DND-41 (cell line): ENCODE data around the gene GPR160.

Source experiments
- ATAC-seq: fragments of 200-7000 bp; cut with Tn5 transposase; 3 replicates; pipeline ENCODE4 v1.9.1; 2021; ENCODE audit warnings: low read depth; ENCODE audit not compliant: insufficient read depth
- DNase-seq: peaks from one replicate; pipeline ENCODE4 v3.0.0-alpha.2; 2020
- H2AFZ ChIP-seq: 2 replicates; pipeline ENCODE4 v1.6.0; 2012; ENCODE audit warnings: low read depth, low read length
- H3K27ac ChIP-seq: 2 replicates; pipeline ENCODE4 v1.5.1; 2012; ENCODE audit warnings: low read length, inconsistent platforms
- H3K27me3 ChIP-seq: fragments of 200-600 bp; sonication (generic); 2 replicates; pipeline ENCODE4 v1.6.0; 2012; ENCODE audit warnings: low read length, mild to moderate bottlenecking, inconsistent platforms; ENCODE audit not compliant: insufficient read depth, poor library complexity
- H3K36me3 ChIP-seq: 2 replicates; pipeline ENCODE4 v1.5.1; 2012; ENCODE audit warnings: low read length, inconsistent platforms; ENCODE audit not compliant: insufficient read depth
- H3K4me1 ChIP-seq: 2 replicates; pipeline ENCODE4 v1.5.1; 2012; ENCODE audit warnings: mild to moderate bottlenecking, low read length; ENCODE audit not compliant: insufficient read depth
- H3K4me2 ChIP-seq: 2 replicates; pipeline ENCODE4 v1.6.0; 2012; ENCODE audit warnings: mild to moderate bottlenecking, moderate library complexity, low read length, inconsistent platforms; ENCODE audit not compliant: insufficient read depth
- H3K4me3 ChIP-seq, 2 experiments: fragments of 200-600 bp in 1 of 2; shearing (Covaris generic) in 1 of 2; 2 replicates each; pipeline ENCODE4 v1.5.1; 2012 to 2016; ENCODE audit warnings: inconsistent platforms in 2 of 2, low read length in 2 of 2, mild to moderate bottlenecking in 2 of 2, low read depth in 1 of 2, moderate library complexity in 1 of 2
- H3K79me2 ChIP-seq: 2 replicates; pipeline ENCODE4 v1.6.0; 2012; ENCODE audit warnings: low read length, inconsistent platforms; ENCODE audit not compliant: insufficient read depth
- H3K9ac ChIP-seq: 2 replicates; pipeline ENCODE4 v1.6.0; 2012; ENCODE audit warnings: low read depth, mild to moderate bottlenecking, inconsistent platforms, low read length, moderate library complexity
- H3K9me3 ChIP-seq: 2 replicates; pipeline ENCODE4 v1.5.1; 2012; ENCODE audit warnings: low read length, moderate library complexity, mild to moderate bottlenecking, inconsistent platforms; ENCODE audit not compliant: insufficient read depth, severe bottlenecking
- H4K20me1 ChIP-seq: 2 replicates; pipeline ENCODE4 v1.6.0; 2012; ENCODE audit warnings: low read length; ENCODE audit not compliant: insufficient read depth
- EZH2 ChIP-seq: IDR thresholded peaks from 3 replicates; pipeline ENCODE4 v1.6.1; 2012; ENCODE audit warnings: borderline replicate concordance, low read depth, mild to moderate bottlenecking, moderate library complexity, low read length, inconsistent platforms; ENCODE audit not compliant: severe bottlenecking
- TF ChIP-seq, protein P1 (sequence below): IDR thresholded peaks from 2 replicates; pipeline ENCODE4 v1.5.1; 2012; ENCODE audit warnings: borderline replicate concordance, low read length, moderate library complexity, mild to moderate bottlenecking; ENCODE audit not compliant: poor library complexity, severe bottlenecking; ENCODE audit errors: extremely low read depth

The GPR160 gene

DNA sequence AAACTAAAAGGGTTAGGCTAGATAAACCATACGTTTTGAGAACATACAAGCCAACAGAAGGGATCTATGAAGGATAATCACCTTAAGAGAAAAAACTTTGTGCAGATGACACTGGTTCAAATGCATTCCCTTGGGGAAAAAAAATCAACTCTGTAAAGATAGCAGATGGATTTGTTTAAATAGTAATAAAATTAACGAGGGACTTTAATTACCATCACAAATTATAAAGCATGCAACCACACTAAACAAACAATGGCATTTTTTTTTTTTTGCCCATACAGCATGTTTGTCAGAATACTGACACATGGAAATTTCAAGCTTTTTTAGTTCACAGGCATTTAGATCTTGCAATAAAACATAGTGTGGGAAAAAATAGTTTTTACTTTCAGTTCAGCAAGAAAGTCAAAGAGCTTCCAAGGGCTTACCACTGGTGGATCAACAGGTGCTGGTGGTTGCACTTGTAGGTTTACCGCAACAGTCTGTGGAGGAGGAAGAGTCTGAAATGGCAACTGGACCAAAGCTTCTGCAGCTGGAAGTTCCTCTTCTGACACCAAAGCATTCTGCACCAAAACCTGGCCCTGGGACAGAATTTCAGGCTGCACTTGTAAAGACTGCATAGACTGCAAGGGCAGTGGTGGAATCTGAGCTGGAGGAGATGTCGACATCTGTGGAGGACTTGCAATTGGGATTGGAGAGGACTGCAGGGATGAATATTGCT is 90.6 kb downstream of the GPR160 start:
- no peaks in the 10 kb centered on the region; the same call in 1 of the 2 replicates for H4K20me1 ChIP-seq
- H3K9ac ChIP-seq, result peak overlapping the region; percentile 46
- no peak for TF ChIP-seq EZH2
- TF ChIP-seq, protein P1, sequence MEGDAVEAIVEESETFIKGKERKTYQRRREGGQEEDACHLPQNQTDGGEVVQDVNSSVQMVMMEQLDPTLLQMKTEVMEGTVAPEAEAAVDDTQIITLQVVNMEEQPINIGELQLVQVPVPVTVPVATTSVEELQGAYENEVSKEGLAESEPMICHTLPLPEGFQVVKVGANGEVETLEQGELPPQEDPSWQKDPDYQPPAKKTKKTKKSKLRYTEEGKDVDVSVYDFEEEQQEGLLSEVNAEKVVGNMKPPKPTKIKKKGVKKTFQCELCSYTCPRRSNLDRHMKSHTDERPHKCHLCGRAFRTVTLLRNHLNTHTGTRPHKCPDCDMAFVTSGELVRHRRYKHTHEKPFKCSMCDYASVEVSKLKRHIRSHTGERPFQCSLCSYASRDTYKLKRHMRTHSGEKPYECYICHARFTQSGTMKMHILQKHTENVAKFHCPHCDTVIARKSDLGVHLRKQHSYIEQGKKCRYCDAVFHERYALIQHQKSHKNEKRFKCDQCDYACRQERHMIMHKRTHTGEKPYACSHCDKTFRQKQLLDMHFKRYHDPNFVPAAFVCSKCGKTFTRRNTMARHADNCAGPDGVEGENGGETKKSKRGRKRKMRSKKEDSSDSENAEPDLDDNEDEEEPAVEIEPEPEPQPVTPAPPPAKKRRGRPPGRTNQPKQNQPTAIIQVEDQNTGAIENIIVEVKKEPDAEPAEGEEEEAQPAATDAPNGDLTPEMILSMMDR, result no peak
- H3K27me3 ChIP-seq, result no peaks in the 10 kb centered on the region
- DNase-seq (peak; percentile 92), ATAC-seq (peak; percentile 89)
- H3K4me2 ChIP-seq, result peak overlapping the region; percentile 60
- peak overlapping the region; percentile 94 for H3K27ac ChIP-seq
- H3K79me2 ChIP-seq, result peaks cover 62% of the 10 kb centered on the region
- H2AFZ ChIP-seq, result no peak overlapping the region
- H3K4me1 ChIP-seq, result peaks cover 63% of the 10 kb centered on the region
- peak overlapping the region in 1 of 2 experiments; percentile 46; a peak in 2 of 4 replicates for H3K4me3 ChIP-seq
- H3K9me3 ChIP-seq, result peaks cover 7% of the 10 kb centered on the region
- H3K36me3 ChIP-seq, result peaks cover 37% of the 10 kb centered on the region

DNA sequence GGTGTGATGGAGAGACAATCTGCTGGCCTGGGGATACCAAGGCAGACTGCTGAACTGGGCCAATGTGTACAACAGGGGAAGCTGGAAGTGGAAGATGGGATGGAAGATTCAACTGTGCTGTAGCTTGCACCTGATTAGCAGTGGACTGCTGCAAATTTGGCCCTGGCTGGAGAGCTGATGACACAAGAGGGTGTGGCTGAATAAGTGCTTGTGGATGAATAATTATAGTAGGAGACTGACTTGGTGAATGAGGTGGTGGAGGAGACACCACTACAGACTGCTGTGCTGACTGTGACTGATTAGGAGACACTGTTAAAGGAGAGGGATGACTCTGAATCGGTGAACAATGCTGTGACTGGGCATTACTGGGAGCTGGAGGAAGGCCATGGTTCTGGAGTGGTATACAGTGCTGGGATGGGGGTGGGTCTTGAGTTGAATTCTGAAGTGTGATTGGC is 91.2 kb downstream of the GPR160 start:
- H3K4me2 ChIP-seq, result peak overlapping the region; percentile 60
- peak overlapping the region in 1 of 2 experiments; percentile 46; a peak in 2 of 4 replicates for H3K4me3 ChIP-seq
- no peak for TF ChIP-seq EZH2
- H3K36me3 ChIP-seq, result peaks cover 39% of the 10 kb centered on the region
- H3K4me1 ChIP-seq, result peaks cover 63% of the 10 kb centered on the region
- H3K9me3 ChIP-seq, result peaks cover 12% of the 10 kb centered on the region
- no peaks in the 10 kb centered on the region for H3K27me3 ChIP-seq
- peak overlapping the region; percentile 94 for H3K27ac ChIP-seq
- H4K20me1 ChIP-seq, result no peaks in the 10 kb centered on the region; the same call in 1 of the 2 replicates
- H3K9ac ChIP-seq, result peak overlapping the region; percentile 46
- H2AFZ ChIP-seq, result no peak overlapping the region
- ATAC-seq, result peak; percentile 59
- H3K79me2 ChIP-seq, result peaks cover 64% of the 10 kb centered on the region
- DNase-seq, result no peak

DNA sequence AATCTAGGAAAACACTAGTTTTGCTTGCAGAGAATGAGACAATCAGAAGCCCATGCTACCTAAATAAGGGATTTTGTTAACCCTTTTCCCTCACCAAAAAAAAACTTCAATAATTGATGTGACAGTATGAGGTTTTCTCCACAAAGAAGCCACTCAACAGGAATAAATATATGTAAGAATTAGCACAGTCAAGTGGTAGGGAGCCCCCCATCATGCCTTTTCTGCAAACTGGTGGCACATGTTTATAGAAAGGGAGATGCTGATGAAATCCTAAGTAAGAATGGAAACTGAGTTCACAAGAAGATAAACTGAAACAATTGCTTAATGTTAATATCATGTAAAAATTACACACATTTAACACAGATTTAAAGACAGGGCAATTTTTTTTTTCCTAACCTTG is 92.7 kb downstream of the GPR160 start:
- TF ChIP-seq, protein P1, result no peak
- no peak for TF ChIP-seq EZH2
- ATAC-seq (no peak), DNase-seq (peak; percentile 28)
- peak overlapping the region; percentile 46; the same call in 1 of the 2 replicates for H3K9ac ChIP-seq
- no peak overlapping the region for H2AFZ ChIP-seq
- peaks cover 12% of the 10 kb centered on the region for H3K9me3 ChIP-seq
- H3K4me3 ChIP-seq, result no peak overlapping the region
- peaks cover 63% of the 10 kb centered on the region for H3K4me1 ChIP-seq
- peak overlapping the region; percentile 94 for H3K27ac ChIP-seq
- peaks cover 62% of the 10 kb centered on the region for H3K79me2 ChIP-seq
- no peaks in the 10 kb centered on the region for H3K27me3 ChIP-seq
- H4K20me1 ChIP-seq, result no peaks in the 10 kb centered on the region; the same call in 1 of the 2 replicates
- H3K4me2 ChIP-seq, result no peak overlapping the region
- H3K36me3 ChIP-seq, result peaks cover 53% of the 10 kb centered on the region

DNA sequence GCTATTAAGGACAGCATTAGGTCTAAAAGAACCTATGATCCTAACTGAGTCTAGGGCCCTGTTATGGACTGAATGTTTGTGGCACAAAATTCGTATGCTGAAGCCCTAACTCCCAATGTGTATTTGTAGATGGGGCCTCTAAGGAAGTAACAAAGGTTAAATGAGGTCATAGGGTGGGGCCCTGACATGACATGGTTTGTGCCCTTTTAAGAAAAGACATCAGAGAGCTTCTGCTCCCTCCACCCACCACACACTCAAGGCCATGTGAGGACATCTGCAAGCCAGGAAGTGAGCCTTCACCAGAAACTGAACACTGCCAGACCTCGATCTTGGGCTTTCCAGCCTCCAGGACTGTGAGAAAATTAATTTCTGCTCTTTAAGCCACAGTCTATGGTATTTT is 94.5 kb downstream of the GPR160 start:
- peaks cover 54% of the 10 kb centered on the region for H3K4me1 ChIP-seq
- TF ChIP-seq, protein P1, result no peak
- TF ChIP-seq EZH2, result no peak
- H3K9ac ChIP-seq, result no peak overlapping the region
- H3K27ac ChIP-seq, result peak overlapping the region; percentile 59; the same call in 1 of the 2 replicates
- H4K20me1 ChIP-seq, result no peaks in the 10 kb centered on the region; the same call in 1 of the 2 replicates
- H3K27me3 ChIP-seq, result no peaks in the 10 kb centered on the region
- peaks cover 12% of the 10 kb centered on the region for H3K9me3 ChIP-seq
- ATAC-seq (peak; percentile 8; the same call in 1 of the 3 replicates), DNase-seq (peak; percentile 64)
- H3K4me2 ChIP-seq, result no peak overlapping the region
- H3K36me3 ChIP-seq, result peaks cover 60% of the 10 kb centered on the region
- H2AFZ ChIP-seq, result no peak overlapping the region
- no peak overlapping the region for H3K4me3 ChIP-seq
- peaks cover 56% of the 10 kb centered on the region for H3K79me2 ChIP-seq
